Vagina (tissue), 2 donors: Measurements from ENCODE around the gene ITGAE.

Source experiments
- CTCF ChIP-seq, 3 experiments: fragments of 450-650 bp in 2 of 3; fragments of 200-600 bp in 1 of 3; sonication (generic) in 1 of 3; IDR thresholded peaks; one replicate each; pipeline ENCODE4 v1.5.1; 2017 to 2019; ENCODE audit warnings: antibody characterized with exemption in 3 of 3, mild to moderate bottlenecking in 2 of 3, moderate library complexity in 2 of 3
- POLR2A ChIP-seq, 2 donors: fragments of 450-650 bp; IDR thresholded peaks; one replicate each; pipeline ENCODE4 v1.6.1; 2017; ENCODE audit warnings: antibody characterized with exemption in 2 of 2, mild to moderate bottlenecking in 2 of 2, moderate library complexity in 2 of 2
- POLR2AphosphoS5 ChIP-seq, 2 donors: sonication (generic); formaldehyde crosslinking; IDR thresholded peaks; one replicate each; pipeline ENCODE4 v1.9.0; 2017; ENCODE audit warnings: antibody characterized with exemption in 2 of 2, mild to moderate bottlenecking in 2 of 2, low read depth in 1 of 2; ENCODE audit not compliant: insufficient read depth in 1 of 2

- TF ChIP-seq CTCF (IDR thresholded peaks at IDR 0.05) (no peak), POLR2A (IDR thresholded peaks at IDR 0.05) (peak in 1 of 2 donors; percentile 53), POLR2AphosphoS5 (IDR thresholded peaks at IDR 0.05; ENCODE audit: insufficient read depth in 1 of 2, low read depth in 1 of 2) (peak in 1 of 2 donors; percentile 75)
These were observed 133.4 kb downstream of the ITGAE start for GRCh38 chr17:3667366-3668278.
